CD4-positive, alpha-beta memory T cell (primary cell): ENCODE measurements around the gene FUT8. TPM values are rescaled to one million over a fixed set of nuclear protein-coding genes. Genes with fewer than 3 reads are reported as not detected.
A peak's percentile ranks its signal among the peaks of the same experiment; 100 is the strongest.
"Not testable (repeated sequence)": the region's sequence is repeated elsewhere in the genome, so short reads cannot be mapped to it uniquely, and the experiment has no call there.

Experiments
- CTCF ChIA-PET: fragments of 350-600 bp; sonication (Branson Sonifier 250); formaldehyde crosslinking; loops from one replicate; lab custom pipeline; 2021; ENCODE audit warnings: inconsistent platforms; ENCODE audit not compliant: partially characterized antibody; lab: Charles Lee
- POLR2A ChIA-PET: fragments of 350-600 bp; sonication (Branson Sonifier 250); formaldehyde crosslinking; loops from one replicate; lab custom pipeline; 2021; ENCODE audit not compliant: partially characterized antibody; lab: Charles Lee
- DNase-seq, 5 donors: peaks; one replicate each; pipeline versions ENCODE4 v3.0.0 to v3.0.0-alpha.2; 2020 to 2022; ENCODE audit warnings: mixed read lengths in 1 of 5
- H3K27ac ChIP-seq: one replicate; pipeline ENCODE4 v1.7.0; 2013; ENCODE audit warnings: low read depth, low read length
- H3K27me3 ChIP-seq: 2 replicates; pipeline ENCODE4 v1.7.0; 2013; ENCODE audit warnings: mild to moderate bottlenecking, low read length, moderate library complexity; ENCODE audit not compliant: insufficient read depth
- H3K36me3 ChIP-seq: 2 replicates; pipeline ENCODE4 v1.7.0; 2013; ENCODE audit warnings: mild to moderate bottlenecking, low read length, moderate library complexity; ENCODE audit not compliant: insufficient read depth
- H3K4me1 ChIP-seq: 2 replicates; pipeline ENCODE4 v1.7.0; 2013; ENCODE audit warnings: mild to moderate bottlenecking, low read length, moderate library complexity; ENCODE audit not compliant: insufficient read depth
- H3K4me3 ChIP-seq, 2 donors: one replicate each; pipeline ENCODE4 v1.7.0; 2013; ENCODE audit warnings: low read length in 2 of 2, mild to moderate bottlenecking in 1 of 2
- H3K9me3 ChIP-seq, 2 donors: one replicate each; pipeline ENCODE4 v1.7.0; 2013; ENCODE audit warnings: low read length in 2 of 2, control low read depth in 1 of 2; ENCODE audit not compliant: control insufficient read depth in 1 of 2
- H3K27ac Mint-ChIP-seq, 7 donors: one replicate each; pipeline ENCODE4 v1.8.0; 2020 to 2021; ENCODE audit warnings: mixed read lengths in 7 of 7, mild to moderate bottlenecking in 6 of 7, inconsistent platforms in 3 of 7, moderate library complexity in 3 of 7
- H3K27me3 Mint-ChIP-seq, 2 donors: one replicate each; pipeline ENCODE4 v1.8.0; 2020 to 2021; ENCODE audit warnings: mixed read lengths in 2 of 2
- H3K36me3 Mint-ChIP-seq, 2 donors: one replicate each; pipeline ENCODE4 v1.8.0; 2020 to 2021; ENCODE audit warnings: mixed read lengths in 2 of 2, inconsistent platforms in 1 of 2, mild to moderate bottlenecking in 1 of 2
- H3K4me1 Mint-ChIP-seq, 4 donors: one replicate each; pipeline ENCODE4 v1.8.0; 2020 to 2021; ENCODE audit warnings: mixed read lengths in 4 of 4, mild to moderate bottlenecking in 1 of 4
- H3K4me3 Mint-ChIP-seq, 8 donors: one replicate each; pipeline ENCODE4 v1.8.0; 2020 to 2021; ENCODE audit warnings: mixed read lengths in 8 of 8, mild to moderate bottlenecking in 7 of 8, moderate library complexity in 6 of 8, inconsistent platforms in 3 of 8
- H3K9me3 Mint-ChIP-seq, 8 donors: one replicate each; pipeline ENCODE4 v1.8.0; 2020 to 2021; ENCODE audit warnings: mixed read lengths in 8 of 8, mild to moderate bottlenecking in 5 of 8, inconsistent platforms in 3 of 8, moderate library complexity in 1 of 8
- intact Hi-C: fragments of 100-400 bp; cut with micrococcal nuclease; formaldehyde crosslinking; loops from one replicate; pipeline ENCODE4 v1.15.1; 2023
- polyA plus RNA-seq, 2 donors: library from polyadenylated mRNA; unstranded; fragments of 300-500 nt; fragmentation: Illumina TruSeq; gene quantifications; one replicate each; pipeline ENCODE4 v1.2.3, GENCODE V29; 2021
- total RNA-seq, 2 experiments: library from RNA; stranded (reverse); gene quantifications; one replicate each; pipeline ENCODE4 v1.2.3, GENCODE V29; 2021

Gene FUT8
- total and polyA plus RNA-seq, 4 experiments from 2014 or later = 10.6 to 51.0 (median 32.2) TPM

- Histone ChIP-seq H3K4me1 (no peaks in the 10 kb centered on the region), H3K4me3 (no peak overlapping the region), H3K27me3 (no peaks in the 10 kb centered on the region), H3K36me3 (no peaks in the 10 kb centered on the region), H3K9me3 (no peaks in the 10 kb centered on the region), H3K27ac (no peak overlapping the region)
- POLR2A ChIA-PET = no interaction called here
- no peak for DNase-seq
- H3K27ac Mint-ChIP-seq = peak overlapping the region in 1 of 7 donors; percentile 26
- peaks cover 0 to 1% (median 0%) of the 10 kb centered on the region in 4 donors for H3K4me1 Mint-ChIP-seq
- no peak overlapping the region for H3K4me3 Mint-ChIP-seq
- CTCF ChIA-PET = interaction anchor here (1.0 kb wide), 1 partner anchor 14 kb away, joined by 4 read pairs; no protein-coding TSS in a partner anchor
- peaks cover 2 to 4% of the 10 kb centered on the region in 2 donors for H3K36me3 Mint-ChIP-seq
- H3K9me3 Mint-ChIP-seq = no peaks in the 10 kb centered on the region
- intact Hi-C loops = no loop called here
- H3K27me3 Mint-ChIP-seq = no peaks in the 10 kb centered on the region
Observed at GRCh38 chr14:65664436-65664835, 251.9 kb downstream of the FUT8 start.

GRCh38 chr14:65676361-65677014 is 264.0 kb downstream of the FUT8 start:
- DNase-seq = no peak
- Mint-ChIP-seq H3K36me3 (peaks cover 10 to 11% of the 10 kb centered on the region in 2 donors), H3K4me1 (peaks cover 0 to 16% (median 6%) of the 10 kb centered on the region in 4 donors), H3K9me3 (peaks cover 0 to 2% (median 0%) of the 10 kb centered on the region in 8 donors), H3K27me3 (no peaks in the 10 kb centered on the region), H3K4me3 (no peak overlapping the region), H3K27ac (no peak overlapping the region)
- no peaks in the 10 kb centered on the region for H3K9me3 ChIP-seq
- H3K4me1 ChIP-seq = no peaks in the 10 kb centered on the region
- ChIA-PET POLR2A (no interaction called here), CTCF (interaction anchor here (0.6 to 1.4 kb wide), 3 partner anchors 21 to 284 kb away, joined by 3 read pairs; no protein-coding TSS in a partner anchor)
- H3K4me3 ChIP-seq = no peak overlapping the region
- H3K27ac ChIP-seq = no peak overlapping the region
- intact Hi-C loops = no loop called here
- H3K27me3 ChIP-seq = no peaks in the 10 kb centered on the region
- H3K36me3 ChIP-seq = no peaks in the 10 kb centered on the region

DNA sequence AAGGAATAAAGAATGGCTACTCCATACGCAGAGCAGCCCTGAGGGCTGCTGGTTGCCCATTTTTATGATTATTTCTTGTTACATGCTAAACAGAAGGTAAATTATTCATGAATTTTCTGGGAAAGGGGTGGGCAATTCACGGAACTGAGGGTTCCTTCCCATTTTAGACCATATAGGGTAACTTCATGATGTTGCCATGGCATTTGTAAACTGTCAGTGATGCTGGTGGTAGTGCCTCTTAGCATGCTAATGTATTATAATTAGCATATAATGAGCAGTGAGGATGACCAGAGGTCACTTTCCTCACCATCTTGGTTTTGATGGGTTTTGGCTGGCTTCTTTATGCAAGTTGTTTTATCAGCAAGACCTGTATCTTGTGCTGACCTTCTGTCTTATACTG is 273.0 kb downstream of the FUT8 start:
- no peaks in the 10 kb centered on the region for H3K27me3 Mint-ChIP-seq
- Histone ChIP-seq H3K4me3 (no peak overlapping the region), H3K27ac (no peak overlapping the region), H3K4me1 (no peaks in the 10 kb centered on the region), H3K9me3 (no peaks in the 10 kb centered on the region), H3K36me3 (no peaks in the 10 kb centered on the region), H3K27me3 (no peaks in the 10 kb centered on the region)
- peaks cover 17 to 21% of the 10 kb centered on the region in 2 donors for H3K36me3 Mint-ChIP-seq
- peak overlapping the region in 1 of 7 donors; percentile 69 for H3K27ac Mint-ChIP-seq
- H3K9me3 Mint-ChIP-seq = peaks cover 0 to 5% (median under 1%) of the 10 kb centered on the region in 8 donors
- peaks cover 0 to 13% (median 7%) of the 10 kb centered on the region in 4 donors for H3K4me1 Mint-ChIP-seq
- CTCF ChIA-PET = no interaction called here
- intact Hi-C loops = no loop called here
- DNase-seq = no peak
- no peak overlapping the region for H3K4me3 Mint-ChIP-seq
- POLR2A ChIA-PET = no interaction called here

GRCh38 chr14:65686761-65687160 is 274.2 kb downstream of the FUT8 start:
- H3K4me1 ChIP-seq = no peaks in the 10 kb centered on the region
- ChIA-PET POLR2A (no interaction called here), CTCF (no interaction called here)
- H3K9me3 ChIP-seq = no peaks in the 10 kb centered on the region
- H3K9me3 Mint-ChIP-seq = peaks cover 0 to 5% (median 0%) of the 10 kb centered on the region in 8 donors
- H3K27me3 Mint-ChIP-seq = no peaks in the 10 kb centered on the region
- no peak overlapping the region for H3K4me3 ChIP-seq
- DNase-seq = no peak
- no peaks in the 10 kb centered on the region for H3K27me3 ChIP-seq
- peaks cover 17 to 24% of the 10 kb centered on the region in 2 donors for H3K36me3 Mint-ChIP-seq
- H3K27ac ChIP-seq = no peak overlapping the region
- H3K4me1 Mint-ChIP-seq = peaks cover 0 to 8% (median 6%) of the 10 kb centered on the region in 4 donors
- no peak overlapping the region for H3K27ac Mint-ChIP-seq
- no peaks in the 10 kb centered on the region for H3K36me3 ChIP-seq
- H3K4me3 Mint-ChIP-seq = no peak overlapping the region
- intact Hi-C loops = no loop called here

- POLR2A ChIA-PET = no interaction called here
- H3K9me3 Mint-ChIP-seq = peaks cover 0 to 8% (median under 1%) of the 10 kb centered on the region in 8 donors
- peaks cover 0 to 7% (median 6%) of the 10 kb centered on the region in 4 donors for H3K4me1 Mint-ChIP-seq
- no peak overlapping the region for H3K27ac ChIP-seq
- H3K9me3 ChIP-seq = no peaks in the 10 kb centered on the region
- H3K27ac Mint-ChIP-seq = no peak overlapping the region
- no peaks in the 10 kb centered on the region for H3K27me3 ChIP-seq
- CTCF ChIA-PET = no interaction called here
- no peak for DNase-seq
- H3K4me3 ChIP-seq = no peak overlapping the region
- H3K27me3 Mint-ChIP-seq = no peaks in the 10 kb centered on the region
- peaks cover 17 to 24% of the 10 kb centered on the region in 2 donors for H3K36me3 Mint-ChIP-seq
- H3K36me3 ChIP-seq = no peaks in the 10 kb centered on the region
- H3K4me1 ChIP-seq = no peaks in the 10 kb centered on the region
- intact Hi-C loops = no loop called here
- no peak overlapping the region for H3K4me3 Mint-ChIP-seq
Observed at GRCh38 chr14:65689070-65689469, 276.5 kb downstream of the FUT8 start.

DNA sequence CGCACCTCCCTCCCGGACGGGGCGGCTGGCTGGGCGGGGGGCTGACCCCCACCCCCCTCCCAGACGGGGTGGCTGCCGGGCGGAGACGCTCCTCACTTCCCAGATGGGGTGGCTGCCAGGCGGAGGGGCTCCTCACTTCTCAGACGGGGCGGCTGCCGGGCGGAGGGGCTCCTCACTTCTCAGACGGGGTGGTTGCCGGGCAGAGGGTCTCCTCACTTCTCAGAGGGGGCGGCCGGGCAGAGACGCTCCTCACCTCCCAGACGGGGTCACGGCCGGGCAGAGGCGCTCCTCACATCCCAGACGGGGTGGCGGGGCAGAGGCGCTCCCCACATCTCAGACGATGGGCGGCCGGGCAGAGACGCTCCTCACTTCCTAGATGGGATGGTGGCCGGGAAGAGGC is 280.0 kb downstream of the FUT8 start:
- H3K9me3 ChIP-seq, H3K27me3 ChIP-seq, H3K27ac Mint-ChIP-seq, H3K9me3 Mint-ChIP-seq, H3K4me3 ChIP-seq, POLR2A ChIA-PET, DNase-seq, H3K4me1 ChIP-seq, H3K4me1 Mint-ChIP-seq, H3K4me3 Mint-ChIP-seq, H3K27ac ChIP-seq, CTCF ChIA-PET, H3K27me3 Mint-ChIP-seq, H3K36me3 ChIP-seq, intact Hi-C loops: not testable (repeated sequence)
- H3K36me3 Mint-ChIP-seq = peaks cover 28 to 34% of the 10 kb centered on the region in 2 donors

GRCh38 chr14:65696801-65697200 is 284.3 kb downstream of the FUT8 start:
- no peaks in the 10 kb centered on the region for H3K27me3 ChIP-seq
- H3K27ac Mint-ChIP-seq = peak overlapping the region in 1 of 7 donors; percentile 11
- H3K4me1 Mint-ChIP-seq = peaks cover 0 to 11% (median 6%) of the 10 kb centered on the region in 4 donors
- no peaks in the 10 kb centered on the region for H3K36me3 ChIP-seq
- no peaks in the 10 kb centered on the region for H3K27me3 Mint-ChIP-seq
- no peak overlapping the region for H3K27ac ChIP-seq
- intact Hi-C loops = no loop called here
- no peaks in the 10 kb centered on the region for H3K9me3 ChIP-seq
- H3K4me1 ChIP-seq = no peaks in the 10 kb centered on the region
- H3K36me3 Mint-ChIP-seq = peaks cover 15 to 16% of the 10 kb centered on the region in 2 donors
- H3K4me3 ChIP-seq = no peak overlapping the region
- ChIA-PET CTCF (no interaction called here), POLR2A (no interaction called here)
- H3K4me3 Mint-ChIP-seq = no peak overlapping the region
- no peak for DNase-seq
- peaks cover 0 to 4% (median 0%) of the 10 kb centered on the region in 8 donors for H3K9me3 Mint-ChIP-seq
